Skeletal muscle tissue (tissue), 4 donors: Measurements from ENCODE around the gene GPR135. TPM values are rescaled to one million over a fixed set of nuclear protein-coding genes. Genes with fewer than 3 reads are reported as not detected.

ENCODE experiments used
- H3K27ac ChIP-seq: one replicate; pipeline ENCODE4 v1.7.0; 2013; ENCODE audit warnings: mild to moderate bottlenecking, low read depth, low read length, inconsistent platforms
- H3K27me3 ChIP-seq, 3 donors: one replicate each; pipeline ENCODE4 v1.7.0; 2013; ENCODE audit warnings: low read length in 3 of 3; ENCODE audit not compliant: control insufficient read depth in 3 of 3, insufficient read depth in 3 of 3
- H3K36me3 ChIP-seq, 3 donors: one replicate each; pipeline ENCODE4 v1.7.0; 2013; ENCODE audit warnings: low read length in 3 of 3; ENCODE audit not compliant: control insufficient read depth in 3 of 3, insufficient read depth in 3 of 3
- H3K4me1 ChIP-seq, 3 donors: one replicate each; pipeline ENCODE4 v1.7.0; 2013; ENCODE audit warnings: low read length in 3 of 3, mild to moderate bottlenecking in 3 of 3; ENCODE audit not compliant: control insufficient read depth in 3 of 3, insufficient read depth in 3 of 3
- H3K4me3 ChIP-seq, 3 donors: one replicate each; pipeline ENCODE4 v1.7.0; 2013; ENCODE audit warnings: low read length in 3 of 3
- H3K9ac ChIP-seq, 3 donors: one replicate each; pipeline ENCODE4 v1.7.0; 2013; ENCODE audit warnings: low read length in 3 of 3, mild to moderate bottlenecking in 3 of 3, moderate library complexity in 2 of 3, low read depth in 1 of 3
- H3K9me3 ChIP-seq, 3 donors: one replicate each; pipeline ENCODE4 v1.7.0; 2013; ENCODE audit warnings: low read length in 3 of 3; ENCODE audit not compliant: control insufficient read depth in 3 of 3
- total RNA-seq: library from RNA; depleted of rRNA; stranded (reverse); fragments of >200 nt; gene quantifications from one replicate; pipeline ENCODE4 v1.2.3, GENCODE V29; 2014
- donor health status: Osteomylitis.

Gene GPR135
- total RNA-seq, 1 donor from 2014 or later: 2.6 TPM

DNA sequence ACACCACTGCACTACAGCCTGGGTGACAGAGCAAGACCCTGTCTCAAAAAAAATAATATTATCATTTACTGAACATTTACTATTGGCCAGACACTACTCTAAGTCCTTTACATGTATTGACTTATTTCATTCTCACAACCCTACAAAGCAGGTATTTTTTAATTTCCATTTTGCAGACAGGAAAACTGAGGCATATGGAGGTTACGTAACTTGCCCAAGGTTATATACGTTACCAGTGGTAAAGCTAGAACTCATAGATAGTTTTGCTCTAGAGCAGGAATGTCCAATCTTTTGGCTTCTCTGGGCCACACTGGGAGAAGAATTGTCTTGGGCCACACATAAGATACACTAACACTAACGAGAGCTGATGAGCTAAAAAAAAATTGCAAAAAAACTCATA is 13.4 kb upstream of the GPR135 start:
- no peak overlapping the region for H3K9ac ChIP-seq
- no peak overlapping the region for H3K27ac ChIP-seq
- no peak overlapping the region for H3K4me3 ChIP-seq
- H3K27me3 ChIP-seq: no peaks in the 10 kb centered on the region
- peaks cover 13 to 24% (median 18%) of the 10 kb centered on the region in 3 donors for H3K4me1 ChIP-seq
- peaks cover 11 to 35% (median 29%) of the 10 kb centered on the region in 3 donors for H3K36me3 ChIP-seq
- no peaks in the 10 kb centered on the region for H3K9me3 ChIP-seq

DNA sequence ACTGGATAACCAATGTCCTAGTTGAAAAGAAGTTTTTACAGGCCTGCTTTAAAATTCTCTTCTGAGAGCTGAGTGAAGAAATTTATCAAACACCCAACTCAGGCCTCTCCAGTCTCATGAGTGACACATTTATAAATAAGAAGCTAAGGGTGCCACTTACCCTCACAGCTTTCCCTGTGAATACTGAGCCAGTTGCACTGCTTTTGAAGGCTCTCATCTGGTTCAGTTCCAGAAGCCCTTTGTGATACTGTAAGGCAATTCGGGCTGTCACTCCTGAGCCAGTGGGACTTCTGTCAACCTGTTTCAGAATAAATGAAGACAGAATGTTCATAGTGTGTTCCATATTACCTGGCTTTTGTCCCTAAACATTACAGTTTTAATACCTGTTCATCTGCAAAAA is 10.5 kb upstream of the GPR135 start:
- H3K27me3 ChIP-seq: no peaks in the 10 kb centered on the region
- peaks cover 12 to 41% (median 35%) of the 10 kb centered on the region in 3 donors for H3K36me3 ChIP-seq
- H3K4me1 ChIP-seq: peaks cover 0 to 6% (median 0%) of the 10 kb centered on the region in 3 donors
- no peak overlapping the region for H3K9ac ChIP-seq
- no peaks in the 10 kb centered on the region for H3K9me3 ChIP-seq
- H3K27ac ChIP-seq: no peak overlapping the region
- no peak overlapping the region for H3K4me3 ChIP-seq

DNA sequence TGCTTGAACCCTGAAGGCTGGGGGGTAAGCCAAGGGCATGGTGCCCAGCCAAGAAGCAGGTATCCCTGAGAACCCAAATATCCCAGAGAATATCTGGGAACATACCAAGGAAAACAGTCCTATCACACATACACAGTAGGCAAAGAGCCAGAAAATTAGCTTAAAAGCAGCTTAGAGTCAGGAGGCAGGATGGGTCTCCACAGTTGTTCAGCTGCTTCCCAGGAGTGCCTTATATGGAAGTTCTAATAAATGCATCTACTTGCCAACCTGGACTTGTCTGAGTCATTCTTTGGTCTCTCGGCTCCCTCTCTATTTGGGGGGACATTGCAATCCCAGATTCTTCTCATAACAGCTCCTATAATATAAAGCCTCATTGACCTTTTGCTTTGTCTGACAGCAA is 9.0 kb upstream of the GPR135 start:
- H3K4me1 ChIP-seq: no peaks in the 10 kb centered on the region
- H3K27me3 ChIP-seq: no peaks in the 10 kb centered on the region
- H3K27ac ChIP-seq: no peak overlapping the region
- no peaks in the 10 kb centered on the region for H3K9me3 ChIP-seq
- H3K9ac ChIP-seq: no peak overlapping the region
- H3K4me3 ChIP-seq: no peak overlapping the region
- H3K36me3 ChIP-seq: peaks cover 12 to 44% (median 35%) of the 10 kb centered on the region in 3 donors

GRCh38 chr14:59464486-59465315 is 479 bp downstream of the GPR135 start:
- peak overlapping the region; percentile 29 for H3K27ac ChIP-seq
- peaks cover 0 to 11% (median 6%) of the 10 kb centered on the region in 3 donors for H3K36me3 ChIP-seq
- H3K27me3 ChIP-seq: no peaks in the 10 kb centered on the region
- peak overlapping the region; percentile 28 to 68 (median 66) for H3K9ac ChIP-seq
- peak overlapping the region; percentile 67 to 82 (median 73) for H3K4me3 ChIP-seq
- H3K4me1 ChIP-seq: peaks cover 8 to 13% (median 10%) of the 10 kb centered on the region in 3 donors
- no peaks in the 10 kb centered on the region for H3K9me3 ChIP-seq

DNA sequence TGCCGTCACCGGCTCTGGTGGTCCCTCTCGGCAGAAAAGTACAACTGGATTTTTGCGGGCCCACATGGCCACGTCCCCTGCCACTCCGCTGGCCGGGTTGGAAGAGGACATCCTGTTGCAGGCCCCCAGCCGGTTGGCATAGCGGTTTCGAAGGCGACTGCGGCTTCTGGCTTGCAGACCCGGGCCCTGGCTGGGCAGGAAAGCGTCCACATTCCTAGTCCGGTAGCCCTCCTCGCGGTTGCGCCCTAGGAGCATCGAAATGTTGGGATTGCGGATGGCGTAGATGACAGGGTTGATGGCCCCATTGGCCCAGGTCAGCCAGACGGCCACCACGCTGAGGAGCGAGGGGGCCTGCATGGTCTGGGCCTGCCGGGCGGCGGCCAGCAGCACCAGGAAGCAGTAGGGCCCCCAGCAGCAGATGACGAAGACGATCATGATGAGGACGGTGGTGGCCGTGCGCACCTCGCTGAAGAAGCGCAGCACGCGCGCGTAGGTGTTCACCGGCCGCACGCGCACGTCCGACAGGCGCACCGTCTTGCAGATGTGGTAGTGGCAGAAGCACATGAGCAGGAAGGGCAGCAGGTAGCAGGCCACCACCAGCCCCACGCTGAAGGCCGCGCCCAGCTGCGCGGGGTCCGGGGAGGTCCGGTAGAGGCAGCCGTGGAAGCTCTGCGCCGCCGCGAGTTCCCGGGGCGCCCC is 1.2 kb downstream of the GPR135 start:
- Histone ChIP-seq H3K27ac (no peak overlapping the region), H3K4me1 (peaks cover 8 to 13% (median 10%) of the 10 kb centered on the region in 3 donors), H3K4me3 (peak overlapping the region; percentile 62 to 82 (median 73)), H3K27me3 (no peaks in the 10 kb centered on the region), H3K9ac (peak overlapping the region; percentile 28 to 68 (median 66)), H3K36me3 (peaks cover 0 to 12% (median 3%) of the 10 kb centered on the region in 3 donors), H3K9me3 (no peaks in the 10 kb centered on the region)

GRCh38 chr14:59461891-59462290 is 3.3 kb downstream of the GPR135 start:
- no peaks in the 10 kb centered on the region for H3K27me3 ChIP-seq
- H3K9me3 ChIP-seq: no peaks in the 10 kb centered on the region
- peaks cover 0 to 10% (median 0%) of the 10 kb centered on the region in 3 donors for H3K36me3 ChIP-seq
- H3K4me3 ChIP-seq: no peak overlapping the region
- H3K4me1 ChIP-seq: peaks cover 8 to 13% (median 10%) of the 10 kb centered on the region in 3 donors
- H3K9ac ChIP-seq: no peak overlapping the region
- H3K27ac ChIP-seq: no peak overlapping the region

- Histone ChIP-seq H3K9me3 (no peaks in the 10 kb centered on the region), H3K4me1 (peaks cover 8 to 10% (median 9%) of the 10 kb centered on the region in 3 donors), H3K4me3 (no peak overlapping the region), H3K27me3 (no peaks in the 10 kb centered on the region), H3K9ac (no peak overlapping the region), H3K27ac (no peak overlapping the region), H3K36me3 (peaks cover 3 to 16% (median 7%) of the 10 kb centered on the region in 3 donors)
Observed at GRCh38 chr14:59460378-59460777, 4.8 kb downstream of the GPR135 start.

GRCh38 chr14:59458486-59458885 is 6.7 kb downstream of the GPR135 start:
- H3K4me1 ChIP-seq: peaks cover 0 to 7% (median 0%) of the 10 kb centered on the region in 3 donors
- H3K27me3 ChIP-seq: no peaks in the 10 kb centered on the region
- no peak overlapping the region for H3K4me3 ChIP-seq
- peaks cover 7 to 19% (median 11%) of the 10 kb centered on the region in 3 donors for H3K36me3 ChIP-seq
- no peaks in the 10 kb centered on the region for H3K9me3 ChIP-seq
- H3K9ac ChIP-seq: no peak overlapping the region
- no peak overlapping the region for H3K27ac ChIP-seq

DNA sequence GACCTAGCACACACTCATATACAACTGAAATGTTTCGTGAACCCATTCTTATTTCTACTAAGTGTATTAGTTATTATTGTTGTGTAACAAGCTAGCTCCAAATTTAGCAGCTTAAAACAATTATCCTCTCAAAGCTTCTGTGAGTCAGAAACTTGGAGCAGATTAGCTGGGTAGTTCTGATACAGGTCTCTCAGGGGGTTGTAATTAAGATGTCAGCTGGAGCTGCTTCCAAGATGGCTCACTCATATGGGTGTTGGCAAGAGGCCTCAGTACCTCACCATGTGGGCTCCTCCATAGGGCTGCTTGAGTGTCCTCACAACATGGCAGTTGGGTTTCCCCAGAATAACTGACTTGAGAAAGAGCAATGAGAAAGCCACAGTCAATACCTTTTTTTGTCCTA is 9.8 kb downstream of the GPR135 start:
- Histone ChIP-seq H3K4me1 (peaks cover 0 to 7% (median 0%) of the 10 kb centered on the region in 3 donors), H3K4me3 (no peak overlapping the region), H3K36me3 (peaks cover 7 to 20% (median 16%) of the 10 kb centered on the region in 3 donors), H3K27me3 (no peaks in the 10 kb centered on the region), H3K9me3 (no peaks in the 10 kb centered on the region), H3K9ac (no peak overlapping the region), H3K27ac (no peak overlapping the region)

DNA sequence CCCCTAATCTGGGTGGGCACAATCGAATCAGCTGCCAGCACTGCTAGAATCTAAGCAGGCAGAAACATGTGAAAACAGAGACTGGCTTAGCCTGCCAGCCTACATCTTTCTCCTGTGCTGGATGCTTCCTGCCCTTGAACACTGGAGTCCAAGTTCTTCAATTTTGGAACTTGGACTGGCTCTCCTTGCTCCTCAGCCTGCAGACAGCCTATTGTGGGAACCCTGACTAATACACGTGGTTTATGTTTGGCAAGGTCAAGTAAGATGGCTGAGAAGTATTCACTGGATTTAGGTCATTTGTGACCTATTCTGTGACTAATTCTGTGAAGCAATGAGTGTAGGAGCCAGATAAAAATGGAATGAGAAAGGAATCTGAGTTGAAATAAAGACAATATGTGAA is 11.0 kb downstream of the GPR135 start:
- Histone ChIP-seq H3K36me3 (peaks cover 7 to 20% (median 11%) of the 10 kb centered on the region in 3 donors), H3K4me1 (peaks cover 0 to 7% (median 0%) of the 10 kb centered on the region in 3 donors), H3K27ac (peak overlapping the region; percentile 33), H3K9me3 (no peaks in the 10 kb centered on the region), H3K27me3 (no peaks in the 10 kb centered on the region), H3K4me3 (no peak overlapping the region), H3K9ac (no peak overlapping the region)
